PC-3 (cell line): ENCODE data around the gene DYNLT2B. TPM values are rescaled to one million over a fixed set of nuclear protein-coding genes. Genes with fewer than 3 reads are reported as not detected.

ENCODE experiments used
- ATAC-seq: fragments of 200-7000 bp; cut with Tn5 transposase; 2 replicates; pipeline ENCODE4 v1.9.1; 2020; ENCODE audit warnings: mild to moderate bottlenecking, moderate library complexity
- BruUV-seq: library from RNA; stranded (reverse); fragments of 400-500 nt; replicated peaks from 2 replicates; lab custom pipeline; 2021; lab: Mats Ljungman, UMichigan
- CTCF ChIA-PET: fragments of 300-600 bp; sonication (Branson Sonifier 250); formaldehyde crosslinking; loops from one replicate; lab custom pipeline; 2022; ENCODE audit warnings: antibody characterized with exemption; lab: Charles Lee
- POLR2A ChIA-PET: fragments of 300-600 bp; sonication (Branson Sonifier 250); formaldehyde crosslinking; loops from one replicate; lab custom pipeline; 2022; ENCODE audit warnings: antibody characterized with exemption; ENCODE audit not compliant: unreplicated experiment; lab: Charles Lee
- DNase-seq: peaks from one replicate; pipeline ENCODE4 v3.0.0-alpha.2; 2015
- H2AFZ ChIP-seq: fragments of 300-600 bp; sonication (generic); 2 replicates; pipeline ENCODE4 v1.6.0; 2016; ENCODE audit warnings: antibody characterized with exemption, low read length
- H3F3A ChIP-seq: fragments of 300-600 bp; sonication (generic); one replicate; pipeline ENCODE4 v1.6.0; 2017; ENCODE audit warnings: antibody characterized with exemption, low read length, control low read depth, mild to moderate bottlenecking; ENCODE audit not compliant: unreplicated experiment
- H3K27ac ChIP-seq: fragments of 300-600 bp; sonication (generic); 2 replicates; pipeline ENCODE4 v1.5.1; 2016; ENCODE audit warnings: mild to moderate bottlenecking, low read length
- H3K27me3 ChIP-seq: fragments of 300-600 bp; sonication (generic); 2 replicates; pipeline ENCODE4 v1.6.1; 2016; ENCODE audit warnings: low read length, mixed read lengths
- H3K36me3 ChIP-seq: fragments of 300-600 bp; sonication (generic); 2 replicates; pipeline ENCODE4 v1.6.1; 2016; ENCODE audit warnings: low read depth, mixed run types, low read length, mixed read lengths
- H3K4me1 ChIP-seq: fragments of 300-600 bp; sonication (generic); 2 replicates; pipeline ENCODE4 v1.5.1; 2016; ENCODE audit warnings: low read length; ENCODE audit not compliant: insufficient read depth
- H3K4me2 ChIP-seq: fragments of 300-600 bp; sonication (generic); 2 replicates; pipeline ENCODE4 v1.6.0; 2016; ENCODE audit warnings: low read length
- H3K4me3 ChIP-seq: fragments of 300-600 bp; sonication (generic); 2 replicates; pipeline ENCODE4 v1.5.1; 2016; ENCODE audit warnings: mild to moderate bottlenecking, low read length, mixed read lengths
- H3K79me2 ChIP-seq: fragments of 300-600 bp; sonication (generic); 2 replicates; pipeline ENCODE4 v1.6.1; 2017; ENCODE audit warnings: low read length, mixed read lengths
- H3K9ac ChIP-seq: fragments of 300-600 bp; sonication (generic); 2 replicates; pipeline ENCODE4 v1.6.0; 2016; ENCODE audit warnings: mild to moderate bottlenecking, low read length
- H3K9me2 ChIP-seq: fragments of 300-600 bp; sonication (generic); replicated peaks from 2 replicates; pipeline ENCODE4 v1.6.1; 2016; ENCODE audit warnings: mixed run types, low read length, mixed read lengths
- H3K9me3 ChIP-seq: fragments of 300-600 bp; sonication (generic); 2 replicates; pipeline ENCODE4 v1.6.1; 2016; ENCODE audit warnings: low read length, mixed read lengths
- H4K20me1 ChIP-seq: fragments of 300-600 bp; sonication (generic); 2 replicates; pipeline ENCODE4 v1.6.1; 2016; ENCODE audit warnings: low read length, mixed read lengths
- CTCF ChIP-seq: fragments of 300-600 bp; sonication (generic); conservative IDR thresholded peaks from 2 replicates; pipeline ENCODE4 v1.5.1; 2017; ENCODE audit warnings: antibody characterized with exemption, low read depth, mild to moderate bottlenecking, low read length
- EZH2 ChIP-seq: fragments of 300-600 bp; sonication (generic); IDR thresholded peaks from one replicate; pipeline ENCODE4 v1.6.1; 2017; ENCODE audit warnings: antibody characterized with exemption, mild to moderate bottlenecking, low read length; ENCODE audit not compliant: unreplicated experiment
- EZH2phosphoT487 ChIP-seq: fragments of 300-600 bp; sonication (generic); IDR thresholded peaks from 2 replicates; pipeline ENCODE4 v1.6.1; 2018; ENCODE audit warnings: mild to moderate bottlenecking, antibody characterized with exemption, low read length, borderline replicate concordance
- intact Hi-C: fragments of 100-400 bp; cut with micrococcal nuclease; formaldehyde crosslinking; loops from 2 replicates; pipeline ENCODE4 v1.9.0; 2023
- total RNA-seq: library from RNA; depleted of rRNA; stranded (reverse); fragments of >200 nt; gene quantifications from 2 replicates; pipeline ENCODE4 v1.2.3, GENCODE V29; 2014

The DYNLT2B gene
- total RNA-seq, 1 experiment from 2014 or later = 19.8 TPM

- peaks cover 34% of the 10 kb centered on the region for H3K36me3 ChIP-seq
- no peak overlapping the region for H2AFZ ChIP-seq
- H3K9me2 ChIP-seq = no peaks in the 10 kb centered on the region
- CTCF ChIA-PET = no interaction called here
- intact Hi-C loops = no loop called here
- no peak overlapping the region for H3K4me2 ChIP-seq
- H3K9ac ChIP-seq = no peak overlapping the region
- DNase-seq = no peak
- H3K27me3 ChIP-seq = no peaks in the 10 kb centered on the region
- POLR2A ChIA-PET = no interaction called here
- no peaks in the 10 kb centered on the region for H4K20me1 ChIP-seq
- no peaks in the 10 kb centered on the region for H3K4me1 ChIP-seq
- H3K27ac ChIP-seq = no peak overlapping the region
- H3F3A ChIP-seq = no peaks in the 10 kb centered on the region
- BruUV-seq = no TSS peak
- H3K4me3 ChIP-seq = no peak overlapping the region
- no peaks in the 10 kb centered on the region for H3K79me2 ChIP-seq
- H3K9me3 ChIP-seq = no peaks in the 10 kb centered on the region
- TF ChIP-seq CTCF (no peak), EZH2 (no peak), EZH2phosphoT487 (no peak)
- no peak for ATAC-seq
Observed at GRCh38 chr3:196356556-196356955, 38.5 kb upstream of the DYNLT2B start.

GRCh38 chr3:196355668-196356067 lies 37.6 kb upstream of the DYNLT2B start:
- intact Hi-C loops = no loop called here
- H3K27ac ChIP-seq = no peak overlapping the region
- no peaks in the 10 kb centered on the region for H3F3A ChIP-seq
- DNase-seq = no peak
- H4K20me1 ChIP-seq = no peaks in the 10 kb centered on the region
- no peaks in the 10 kb centered on the region for H3K9me2 ChIP-seq
- TF ChIP-seq CTCF = no peak
- TF ChIP-seq EZH2 = no peak
- TF ChIP-seq EZH2phosphoT487 = no peak
- no peak overlapping the region for H2AFZ ChIP-seq
- ChIA-PET POLR2A (no interaction called here), CTCF (no interaction called here)
- H3K4me3 ChIP-seq = no peak overlapping the region
- H3K4me2 ChIP-seq = no peak overlapping the region
- H3K27me3 ChIP-seq = no peaks in the 10 kb centered on the region
- ATAC-seq = no peak
- no TSS peak for BruUV-seq
- peaks cover 27% of the 10 kb centered on the region for H3K36me3 ChIP-seq
- no peak overlapping the region for H3K9ac ChIP-seq
- H3K4me1 ChIP-seq = no peaks in the 10 kb centered on the region
- H3K79me2 ChIP-seq = no peaks in the 10 kb centered on the region
- no peaks in the 10 kb centered on the region for H3K9me3 ChIP-seq

- Histone ChIP-seq H3K4me3 (no peak overlapping the region), H3K79me2 (no peaks in the 10 kb centered on the region), H3K9me3 (no peaks in the 10 kb centered on the region), H3K9ac (no peak overlapping the region), H3F3A (no peaks in the 10 kb centered on the region), H3K9me2 (no peaks in the 10 kb centered on the region), H3K27me3 (no peaks in the 10 kb centered on the region), H4K20me1 (no peaks in the 10 kb centered on the region), H3K27ac (no peak overlapping the region), H2AFZ (no peak overlapping the region), H3K4me1 (no peaks in the 10 kb centered on the region), H3K36me3 (peaks cover 27% of the 10 kb centered on the region), H3K4me2 (no peak overlapping the region)
- no peak for TF ChIP-seq EZH2phosphoT487
- no peak for TF ChIP-seq CTCF
- no peak for TF ChIP-seq EZH2
- intact Hi-C loops = no loop called here
- BruUV-seq = no TSS peak
- ChIA-PET POLR2A (no interaction called here), CTCF (no interaction called here)
- ATAC-seq (no peak), DNase-seq (no peak)
Observed at GRCh38 chr3:196354132-196354531, 36.1 kb upstream of the DYNLT2B start.
